Astrocyte (in vitro differentiated cells and primary cell): Measurements from ENCODE around the gene DCUN1D5.

Experiments
- CTCF ChIP-seq: IDR thresholded peaks from 2 replicates; pipeline ENCODE4 v1.5.1; 2011; ENCODE audit warnings: low read depth, mild to moderate bottlenecking, inconsistent platforms, low read length, moderate library complexity; ENCODE audit not compliant: insufficient read depth
- EZH2 ChIP-seq: IDR thresholded peaks from 2 replicates; pipeline ENCODE4 v1.6.1; 2012; ENCODE audit warnings: mild to moderate bottlenecking, low read length, inconsistent platforms; ENCODE audit not compliant: insufficient read depth

GRCh38 chr11:103110391-103110790, 18.4 kb upstream of the DCUN1D5 start:
- TF ChIP-seq CTCF (peak; percentile 20), EZH2 (no peak)
